Common myeloid progenitor, CD34-positive (primary cell): ENCODE measurements around the gene CEMIP.
A peak's percentile ranks its signal among the peaks of the same experiment; 100 is the strongest.

Experiments used
- CTCF ChIA-PET: fragments of 350-600 bp; sonication (Branson Sonifier 250); formaldehyde crosslinking; loops from one replicate; lab custom pipeline; 2021; ENCODE audit warnings: antibody characterized with exemption; lab: Charles Lee
- POLR2A ChIA-PET: fragments of 350-600 bp; sonication (Branson Sonifier 250); formaldehyde crosslinking; loops from one replicate; lab custom pipeline; 2021; ENCODE audit warnings: antibody characterized with exemption; lab: Charles Lee
- DNase-seq, 3 donors: peaks; one replicate each; pipeline versions ENCODE4 v3.0.0 to v3.0.0-alpha.2; 2013
- H3K27ac ChIP-seq, 2 experiments: 1 replicate in 1 of 2; 2 replicates in 1 of 2; pipeline ENCODE4 v1.7.0; 2013; ENCODE audit warnings: inconsistent platforms in 2 of 2, low read length in 2 of 2, mild to moderate bottlenecking in 2 of 2, low read depth in 1 of 2, moderate library complexity in 1 of 2; ENCODE audit not compliant: severe bottlenecking in 2 of 2, insufficient read depth in 1 of 2, poor library complexity in 1 of 2
- H3K27me3 ChIP-seq, 5 experiments: replicated peaks in 2 of 5; 1 replicate in 3 of 5; 2 replicates in 2 of 5; pipeline versions ENCODE4 v1.6.1 to v1.7.0; 2013; ENCODE audit warnings: low read length in 4 of 5, mild to moderate bottlenecking in 2 of 5, moderate library complexity in 2 of 5, inconsistent platforms in 1 of 5; ENCODE audit not compliant: insufficient read depth in 5 of 5, control insufficient read depth in 4 of 5
- H3K36me3 ChIP-seq, 4 experiments: 1 replicate in 2 of 4; 2 replicates in 2 of 4; pipeline versions ENCODE4 v1.6.1 to v1.7.0; 2013; ENCODE audit warnings: low read length in 3 of 4, control low read depth in 1 of 4, mild to moderate bottlenecking in 1 of 4; ENCODE audit not compliant: control insufficient read depth in 4 of 4, insufficient read depth in 4 of 4
- H3K4me1 ChIP-seq, 4 experiments: 1 replicate in 3 of 4; 2 replicates in 1 of 4; pipeline versions ENCODE4 v1.6.1 to v1.7.1; 2013; ENCODE audit warnings: low read length in 3 of 4, mild to moderate bottlenecking in 3 of 4, control low read depth in 1 of 4, inconsistent platforms in 1 of 4, moderate library complexity in 1 of 4; ENCODE audit not compliant: control insufficient read depth in 4 of 4, insufficient read depth in 4 of 4; ENCODE audit errors: control extremely low read depth in 1 of 4
- H3K4me3 ChIP-seq, 7 experiments: 1 replicate in 4 of 7; 2 replicates in 3 of 7; pipeline versions ENCODE4 v1.5.1 to v1.7.0; 2013; ENCODE audit warnings: mild to moderate bottlenecking in 7 of 7, low read length in 6 of 7, moderate library complexity in 6 of 7, inconsistent platforms in 2 of 7, low read depth in 2 of 7, control low read depth in 1 of 7; ENCODE audit not compliant: insufficient read depth in 4 of 7, control insufficient read depth in 1 of 7; ENCODE audit errors: extremely low read depth in 1 of 7
- H3K9me3 ChIP-seq, 5 experiments: 1 replicate in 4 of 5; 2 replicates in 1 of 5; pipeline versions ENCODE4 v1.6.1 to v1.7.1; 2013; ENCODE audit warnings: low read length in 4 of 5, mild to moderate bottlenecking in 2 of 5, inconsistent platforms in 1 of 5, low read depth in 1 of 5, moderate library complexity in 1 of 5; ENCODE audit not compliant: control insufficient read depth in 4 of 5, insufficient read depth in 2 of 5; ENCODE audit errors: control extremely low read depth in 1 of 5
- WGBS: methylation state at CpG from one replicate; pipeline ENCODE4 v1.1.5; 2013; ENCODE audit not compliant: insufficient coverage; 5-methylcytosine and 5-hydroxymethylcytosine counted together

The CEMIP gene

DNA sequence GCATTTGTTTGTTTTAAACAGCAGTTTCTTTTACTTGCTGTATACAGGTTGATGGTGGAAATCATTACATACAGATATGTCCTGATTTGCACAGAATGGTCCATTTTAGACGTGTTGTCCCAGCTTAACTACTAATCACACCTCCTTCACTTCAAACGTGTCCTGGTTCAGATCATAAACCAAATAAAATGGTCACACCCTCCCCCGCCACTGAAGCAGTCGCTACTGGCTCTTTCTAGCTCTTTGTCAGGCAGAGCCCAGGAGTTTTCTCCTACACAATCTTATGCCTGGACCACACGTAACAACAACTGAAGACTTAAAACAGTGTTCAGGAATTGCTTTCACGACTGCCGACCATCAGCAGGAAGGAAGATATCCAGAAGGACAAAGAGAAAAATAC, 136.9 kb downstream of the CEMIP start:
- CTCF ChIA-PET = no interaction called here

GRCh38 chr15:80918196-80918783, 139.1 kb downstream of the CEMIP start:
- Histone ChIP-seq H3K9me3 (no peaks in the 10 kb centered on the region), H3K27ac (no peak overlapping the region), H3K4me3 (no peak overlapping the region), H3K4me1 (peaks cover 0 to 12% (median 5%) of the 10 kb centered on the region in 4 experiments), H3K27me3 (no peaks in the 10 kb centered on the region), H3K36me3 (no peaks in the 10 kb centered on the region)
- POLR2A ChIA-PET = no interaction called here
- CTCF ChIA-PET = no interaction called here
- WGBS = 100% methylated on average over 3 of the region's 5 CpGs
- DNase-seq = no peak

More for the DNA sequence above, 136.9 kb downstream of the CEMIP start:
- POLR2A ChIA-PET = no interaction called here
- no peaks in the 10 kb centered on the region for H3K36me3 ChIP-seq
- no peak overlapping the region for H3K4me3 ChIP-seq
- WGBS = 98% methylated on average over 6 of the region's 7 CpGs
- no peak for DNase-seq
- H3K27ac ChIP-seq = no peak overlapping the region
- no peaks in the 10 kb centered on the region for H3K9me3 ChIP-seq
- peaks cover 0 to 12% (median 5%) of the 10 kb centered on the region in 4 experiments for H3K4me1 ChIP-seq
- H3K27me3 ChIP-seq = no peaks in the 10 kb centered on the region

DNA sequence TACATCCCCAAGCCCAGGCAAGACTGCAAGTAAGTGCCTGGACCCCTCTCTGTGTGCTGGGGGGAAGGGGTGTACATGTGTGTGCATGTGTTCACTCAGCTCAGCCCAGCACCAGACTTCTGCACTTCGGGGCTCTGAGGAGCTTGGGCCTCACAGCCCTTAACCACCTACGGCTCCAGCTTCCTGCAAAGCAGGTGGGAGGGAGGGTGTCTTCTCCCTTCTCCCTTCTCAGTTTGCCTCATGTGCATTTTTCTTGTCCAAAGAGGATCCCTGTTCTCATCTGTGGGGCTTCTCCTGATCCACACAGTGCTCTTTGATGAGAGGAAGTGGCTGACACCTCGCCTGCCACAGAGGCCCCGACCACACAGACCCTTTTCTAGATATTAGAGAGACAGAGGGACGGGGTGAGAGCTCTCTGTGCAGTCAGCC, 141.1 kb downstream of the CEMIP start:
- ChIA-PET POLR2A (no interaction called here), CTCF (no interaction called here)
- Histone ChIP-seq H3K27ac (no peak overlapping the region), H3K4me1 (peaks cover 0 to 12% (median 5%) of the 10 kb centered on the region in 4 experiments), H3K36me3 (no peaks in the 10 kb centered on the region), H3K4me3 (no peak overlapping the region), H3K9me3 (no peaks in the 10 kb centered on the region), H3K27me3 (no peaks in the 10 kb centered on the region)
- 6% methylated on average over 4 of the region's 5 CpGs for WGBS
- DNase-seq = peak in 2 of 3 donors; percentile 3

DNA sequence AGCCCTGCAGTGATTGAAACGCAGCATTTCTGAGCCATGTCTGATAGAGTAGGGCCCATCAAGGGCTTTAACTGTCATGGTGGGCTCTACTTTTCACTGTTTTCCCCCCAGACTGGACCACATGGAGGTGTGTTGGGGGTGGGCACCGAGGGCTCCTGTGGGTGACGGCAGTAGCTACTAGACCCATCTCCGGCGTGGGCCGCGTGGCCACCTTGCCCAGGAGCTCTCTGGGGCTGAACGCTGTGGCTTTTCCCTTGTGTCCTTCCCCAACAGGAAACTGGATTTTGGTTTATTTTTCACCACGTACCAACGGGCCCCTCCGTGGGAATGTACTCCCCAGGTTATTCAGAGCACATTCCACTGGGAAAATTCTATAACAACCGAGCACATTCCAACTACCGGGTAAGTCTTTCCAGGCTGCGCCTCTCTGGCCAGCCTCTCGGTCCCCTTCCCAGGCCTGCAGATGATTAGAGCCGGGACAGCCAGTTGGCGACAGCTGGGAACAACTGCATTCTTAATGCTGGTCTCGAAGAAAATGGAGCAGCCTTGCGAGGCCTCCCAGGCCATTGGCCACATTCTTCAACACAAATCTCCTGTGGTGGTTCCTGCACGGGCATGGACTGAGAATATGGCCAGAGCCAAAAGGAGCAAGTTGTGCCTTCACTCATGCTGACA, 142.7 kb downstream of the CEMIP start:
- CTCF ChIA-PET = no interaction called here
- Histone ChIP-seq H3K4me1 (peaks cover 0 to 12% (median 5%) of the 10 kb centered on the region in 4 experiments), H3K4me3 (no peak overlapping the region), H3K27ac (no peak overlapping the region), H3K9me3 (no peaks in the 10 kb centered on the region), H3K27me3 (no peaks in the 10 kb centered on the region), H3K36me3 (no peaks in the 10 kb centered on the region)
- POLR2A ChIA-PET = interaction anchor here (1.2 kb wide), 1 partner anchor 185 kb away, joined by 3 read pairs; no protein-coding TSS in a partner anchor
- DNase-seq = no peak
- WGBS = 94% methylated on average over 20 of the region's 20 CpGs

GRCh38 chr15:80923668-80924067, 144.5 kb downstream of the CEMIP start:
- H3K27me3 ChIP-seq = no peaks in the 10 kb centered on the region
- H3K27ac ChIP-seq = no peak overlapping the region
- H3K4me3 ChIP-seq = no peak overlapping the region
- ChIA-PET CTCF (no interaction called here), POLR2A (no interaction called here)
- no peaks in the 10 kb centered on the region for H3K36me3 ChIP-seq
- DNase-seq = no peak
- no peaks in the 10 kb centered on the region for H3K9me3 ChIP-seq
- WGBS = 96% methylated on average over 5 of the region's 6 CpGs
- H3K4me1 ChIP-seq = peaks cover 0 to 12% (median 5%) of the 10 kb centered on the region in 4 experiments

DNA sequence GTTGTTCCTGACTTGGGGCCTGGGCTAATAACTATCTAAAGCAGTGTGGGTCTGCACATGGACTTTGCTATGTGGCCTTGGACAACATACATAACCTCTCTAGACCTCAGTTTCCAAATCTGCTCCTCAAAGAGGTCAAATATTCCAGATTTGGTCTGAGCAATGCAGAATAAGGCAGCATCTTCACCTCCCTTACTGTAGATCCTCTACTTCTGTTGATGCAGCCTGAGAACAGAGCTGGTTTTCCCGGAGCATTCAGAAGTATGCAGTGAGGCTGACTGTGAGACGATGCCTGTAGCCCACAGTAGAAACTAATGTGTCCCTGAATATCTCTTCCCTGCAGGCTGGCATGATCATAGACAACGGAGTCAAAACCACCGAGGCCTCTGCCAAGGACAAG, 145.1 kb downstream of the CEMIP start:
- Histone ChIP-seq H3K36me3 (no peaks in the 10 kb centered on the region), H3K4me3 (no peak overlapping the region), H3K9me3 (no peaks in the 10 kb centered on the region), H3K4me1 (peaks cover 0 to 12% (median 5%) of the 10 kb centered on the region in 4 experiments), H3K27ac (no peak overlapping the region), H3K27me3 (no peaks in the 10 kb centered on the region)
- CTCF ChIA-PET = no interaction called here
- 93% methylated on average over 4 of the region's 4 CpGs for WGBS
- no peak for DNase-seq
- POLR2A ChIA-PET = no interaction called here

GRCh38 chr15:80925597-80926059, 146.5 kb downstream of the CEMIP start:
- CTCF ChIA-PET = interaction anchor here (0.6 kb wide), 1 partner anchor 30 kb away, joined by 5 read pairs; no protein-coding TSS in a partner anchor
- Histone ChIP-seq H3K27ac (no peak overlapping the region), H3K27me3 (no peaks in the 10 kb centered on the region), H3K4me1 (peaks cover 0 to 4% (median under 1%) of the 10 kb centered on the region in 4 experiments), H3K36me3 (no peaks in the 10 kb centered on the region), H3K9me3 (no peaks in the 10 kb centered on the region), H3K4me3 (no peak overlapping the region)
- POLR2A ChIA-PET = no interaction called here
- 91% methylated on average over 12 of the region's 17 CpGs for WGBS
- no peak for DNase-seq
